Measurements from ENCODE around the gene KSR1. TPM values are rescaled to one million over a fixed set of nuclear protein-coding genes. Genes with fewer than 3 reads are reported as not detected.

The KSR1 gene
- total RNA-seq, 1 experiment from 2014 or later, result 21.7 TPM

GRCh38 chr17:27457360-27457715, 1.1 kb downstream of the KSR1 start:
- H3K27me3 ChIP-seq (ENCODE audit: control insufficient read depth, insufficient read depth, low read length), result no peaks in the 10 kb centered on the region
- ATAC-seq (no peak), DNase-seq (ENCODE audit: low read depth, low spot score) (no peak)
- CTCF ChIA-PET, result interaction anchor here (0.5 to 0.9 kb wide), 2 partner anchors 62 to 142 kb away, joined by 3 read pairs; no protein-coding TSS in a partner anchor
- POLR2A ChIA-PET, result no interaction called here
- H3K4me1 ChIP-seq (ENCODE audit: control insufficient read depth, insufficient read depth, low read length), result peaks cover 31% of the 10 kb centered on the region
- H3K9me3 ChIP-seq (ENCODE audit: control insufficient read depth, insufficient read depth, low read depth, low read length), result no peaks in the 10 kb centered on the region
- TF ChIP-seq REST (IDR thresholded peaks at IDR 0.05; ENCODE audit: insufficient read depth in 1 of 2, low read depth in 2 of 2, low read length in 1 of 2) (no peak), TCF7L2 (IDR thresholded peaks at IDR 0.05; ENCODE audit: low read depth, low read length) (no peak)
- intact Hi-C loops (cut with micrococcal nuclease; ENCODE audit: unreplicated experiment), result loop anchor here (5.0 kb wide), 1 partner anchor 140 kb away; no protein-coding TSS in a partner anchor
- BruUV-seq (replicated peaks), result no TSS peak
- peak overlapping the region; percentile 52 for H3K27ac ChIP-seq (ENCODE audit: low read length)
- in situ Hi-C loops (cut with HindIII; ENCODE audit: low pct_unique_long_range_greater_than_20kb, low sequenced_read_pairs), result no loop called here
- H3K36me3 ChIP-seq (ENCODE audit: control insufficient read depth, insufficient read depth, low read length), result no peaks in the 10 kb centered on the region
- peak overlapping the region; percentile 65 to 72 for H3K4me3 ChIP-seq (ENCODE audit: low read depth in 2 of 2, low read length in 2 of 2)

GRCh38 chr17:27457731-27458523, 1.7 kb downstream of the KSR1 start:
- DNase-seq (ENCODE audit: low read depth, low spot score) (no peak), ATAC-seq (no peak)
- intact Hi-C loops (cut with micrococcal nuclease; ENCODE audit: unreplicated experiment), result loop anchor here (5.0 kb wide), 1 partner anchor 139 kb away; no protein-coding TSS in a partner anchor
- no peaks in the 10 kb centered on the region for H3K9me3 ChIP-seq (ENCODE audit: control insufficient read depth, insufficient read depth, low read depth, low read length)
- TF ChIP-seq SIN3A (IDR thresholded peaks at IDR 0.05; ENCODE audit: borderline replicate concordance, insufficient read depth, low read depth, low read length) (no peak), CTCF (IDR thresholded peaks at IDR 0.05) (no peak), REST (IDR thresholded peaks at IDR 0.05; ENCODE audit: insufficient read depth in 1 of 2, low read depth in 2 of 2, low read length in 1 of 2) (no peak), TCF7L2 (IDR thresholded peaks at IDR 0.05; ENCODE audit: low read depth, low read length) (peak; percentile 69), POLR2AphosphoS5 (IDR thresholded peaks at IDR 0.05; ENCODE audit: low read depth, low read length) (no peak)
- POLR2A ChIA-PET, result no interaction called here
- peaks cover 31% of the 10 kb centered on the region for H3K4me1 ChIP-seq (ENCODE audit: control insufficient read depth, insufficient read depth, low read length)
- no peaks in the 10 kb centered on the region for H3K27me3 ChIP-seq (ENCODE audit: control insufficient read depth, insufficient read depth, low read length)
- no peaks in the 10 kb centered on the region for H3K36me3 ChIP-seq (ENCODE audit: control insufficient read depth, insufficient read depth, low read length)
- H3K27ac ChIP-seq (ENCODE audit: low read length), result peak overlapping the region; percentile 52
- peak overlapping the region; percentile 65 to 72 for H3K4me3 ChIP-seq (ENCODE audit: low read depth in 2 of 2, low read length in 2 of 2)
- CTCF ChIA-PET, result interaction anchor here (0.5 to 0.9 kb wide), 2 partner anchors 63 to 142 kb away, joined by 3 read pairs; no protein-coding TSS in a partner anchor
- BruUV-seq (replicated peaks), result TSS peak; percentile 51
- in situ Hi-C loops (cut with HindIII; ENCODE audit: low pct_unique_long_range_greater_than_20kb, low sequenced_read_pairs), result no loop called here

Measured in Panc1 (cell line).